CD4-positive, alpha-beta T cell treated with Interleukin-4 for 1 hour (primary cell): Measurements from ENCODE around the gene ERG28.
A peak's percentile ranks its signal among the peaks of the same experiment; 100 is the strongest.

Experiments used
- DNase-seq, 2 donors: peaks; one replicate each; pipeline ENCODE4 v3.0.0-alpha.2; 2020 to 2022

The ERG28 gene

GRCh38 chr14:75657331-75657730, 3.3 kb downstream of the ERG28 start:
- no peak for DNase-seq

- DNase-seq: no peak
These were observed 5.4 kb downstream of the ERG28 start for GRCh38 chr14:75655235-75655634.

GRCh38 chr14:75654127-75654732, 6.4 kb downstream of the ERG28 start:
- DNase-seq: peak; percentile 79 to 82

DNA sequence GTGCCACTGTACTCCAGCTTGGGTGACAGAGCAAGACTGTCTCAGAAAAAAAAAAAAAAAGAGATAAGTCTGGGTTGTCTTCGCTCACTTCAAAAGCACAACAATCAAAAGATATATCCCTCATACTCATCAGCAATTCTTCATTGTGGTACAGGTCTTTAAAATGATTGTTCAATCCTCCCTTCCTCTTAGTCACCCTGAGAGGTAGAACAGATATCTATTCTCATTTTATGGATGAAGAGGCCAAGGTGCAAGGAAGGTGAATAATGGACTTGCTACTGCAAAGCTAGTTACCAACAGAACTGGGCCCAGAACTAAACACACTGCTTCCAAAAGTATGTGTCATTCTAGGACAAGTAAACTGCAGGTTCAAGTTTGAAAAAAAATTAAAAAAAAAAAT, 7.1 kb downstream of the ERG28 start:
- no peak for DNase-seq

DNA sequence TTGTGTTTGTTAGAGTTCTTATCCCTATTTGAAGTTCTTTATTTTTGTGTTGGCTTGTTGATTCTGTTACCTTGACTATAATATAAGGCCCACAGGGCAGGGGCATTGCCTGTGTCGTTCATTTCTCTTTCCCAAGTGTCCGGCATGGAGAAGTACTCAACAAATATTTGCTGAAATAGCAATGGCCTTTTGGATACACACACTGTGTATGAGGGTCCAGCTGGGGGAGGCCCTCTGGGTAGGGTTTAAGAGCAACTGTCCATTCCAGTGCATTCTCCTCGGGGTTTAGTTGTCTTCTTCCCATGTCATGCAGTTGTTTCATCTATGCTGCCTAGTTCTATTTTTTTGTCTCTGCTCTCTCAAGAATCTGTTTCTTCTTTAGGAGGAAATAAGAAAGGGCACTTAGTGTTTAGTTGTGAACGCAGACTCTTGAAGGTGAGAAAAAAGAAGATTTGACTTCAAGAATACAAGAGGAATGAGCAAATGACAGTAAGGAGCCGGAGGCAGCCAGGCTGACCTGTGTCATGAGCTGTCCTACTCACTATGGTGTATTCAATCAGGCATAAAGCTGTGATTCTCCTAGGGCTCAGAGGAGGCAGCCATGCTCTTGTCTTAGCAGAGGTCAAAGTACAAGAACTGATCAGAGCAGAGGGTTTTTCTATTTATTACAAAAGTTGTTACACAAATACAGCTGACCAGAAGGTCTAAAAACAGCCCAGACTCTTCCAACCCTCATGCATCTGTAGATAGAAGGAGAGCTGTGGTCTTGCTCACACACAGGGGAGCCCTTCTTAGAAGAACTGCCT, 10.2 kb downstream of the ERG28 start:
- no peak for DNase-seq

- DNase-seq: no peak
These were observed 10.9 kb downstream of the ERG28 start for GRCh38 chr14:75649773-75650172.

DNA sequence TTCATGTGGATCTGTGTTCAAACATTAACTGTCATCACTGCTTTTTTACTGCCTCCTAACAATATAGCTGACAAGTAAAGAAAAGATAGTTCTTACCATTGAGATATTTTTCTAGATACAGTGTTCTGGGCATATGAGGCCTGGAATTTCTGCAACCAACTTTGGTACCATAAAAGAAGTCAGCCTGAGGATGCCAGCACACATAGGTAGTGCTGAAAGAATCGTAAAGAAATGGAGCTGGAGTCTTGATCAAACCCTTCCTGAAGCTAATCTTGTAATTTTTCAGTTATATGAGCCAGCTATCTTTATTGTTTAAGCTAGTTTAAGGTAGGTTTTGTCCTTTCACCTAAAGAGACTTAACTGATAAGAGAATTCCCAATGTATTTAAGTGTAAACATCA, 11.3 kb downstream of the ERG28 start:
- DNase-seq: no peak

DNA sequence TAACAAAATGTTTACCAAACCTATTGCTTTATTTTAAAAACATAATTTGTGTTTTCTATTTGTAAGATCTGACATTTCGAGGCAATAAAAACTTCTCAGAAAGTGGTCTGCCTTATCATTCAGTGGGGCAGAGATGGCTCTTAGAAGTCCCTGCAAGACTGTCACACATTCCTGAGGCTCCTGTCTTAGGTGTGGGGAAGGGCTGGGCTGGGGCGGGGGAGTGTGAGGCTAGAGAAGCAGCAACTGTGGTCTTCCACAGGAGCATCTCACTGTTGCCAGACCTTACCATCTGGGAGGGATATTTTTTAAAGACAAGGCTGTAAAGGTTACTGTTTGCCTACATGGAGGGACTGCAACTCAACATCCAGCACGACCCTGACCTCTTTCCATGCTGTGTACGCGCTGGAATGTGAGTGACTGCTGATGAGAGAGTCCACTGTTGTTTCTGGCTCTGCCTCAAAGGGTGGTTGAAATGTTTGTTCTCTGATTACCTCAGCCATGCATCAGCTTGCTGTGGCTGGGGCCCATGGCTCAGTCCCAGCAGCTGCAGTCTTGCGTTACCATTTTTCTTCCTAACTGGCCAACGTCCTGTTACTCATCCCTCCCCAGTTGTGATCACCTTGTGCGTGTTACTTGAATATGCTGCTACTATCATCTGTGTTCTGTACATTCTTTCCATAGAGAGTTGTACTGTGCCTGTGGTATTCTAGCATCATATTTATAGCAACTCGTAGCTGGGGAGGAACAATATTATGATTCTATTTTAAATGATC, 12.4 kb downstream of the ERG28 start:
- DNase-seq: no peak

- DNase-seq: no peak
These were observed 13.0 kb downstream of the ERG28 start for GRCh38 chr14:75647640-75648039.

- DNase-seq: no peak
These were observed 13.9 kb downstream of the ERG28 start for GRCh38 chr14:75646762-75647161.

- no peak for DNase-seq
These were observed 15.6 kb downstream of the ERG28 start for GRCh38 chr14:75645056-75645455.

DNA sequence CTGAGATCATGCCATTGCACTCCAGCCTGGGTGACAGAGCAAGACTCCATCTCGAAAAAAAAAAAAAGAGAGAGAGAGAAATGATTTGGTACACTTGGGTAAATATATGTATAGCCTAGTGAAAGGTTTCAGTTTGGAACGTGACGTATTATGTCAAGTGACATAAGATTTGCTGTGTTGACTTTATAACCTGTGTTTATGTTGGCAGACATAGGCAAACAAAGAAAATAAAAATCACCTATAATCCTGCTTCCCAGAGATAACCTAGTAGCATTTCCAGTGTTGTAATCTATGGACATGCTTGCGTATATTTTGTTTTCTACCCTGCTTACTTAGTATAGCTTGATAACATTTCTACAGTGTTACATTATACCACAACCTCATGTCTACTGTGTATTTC, 16.7 kb downstream of the ERG28 start:
- DNase-seq: no peak

GRCh38 chr14:75640876-75641275, 19.8 kb downstream of the ERG28 start:
- no peak for DNase-seq

DNA sequence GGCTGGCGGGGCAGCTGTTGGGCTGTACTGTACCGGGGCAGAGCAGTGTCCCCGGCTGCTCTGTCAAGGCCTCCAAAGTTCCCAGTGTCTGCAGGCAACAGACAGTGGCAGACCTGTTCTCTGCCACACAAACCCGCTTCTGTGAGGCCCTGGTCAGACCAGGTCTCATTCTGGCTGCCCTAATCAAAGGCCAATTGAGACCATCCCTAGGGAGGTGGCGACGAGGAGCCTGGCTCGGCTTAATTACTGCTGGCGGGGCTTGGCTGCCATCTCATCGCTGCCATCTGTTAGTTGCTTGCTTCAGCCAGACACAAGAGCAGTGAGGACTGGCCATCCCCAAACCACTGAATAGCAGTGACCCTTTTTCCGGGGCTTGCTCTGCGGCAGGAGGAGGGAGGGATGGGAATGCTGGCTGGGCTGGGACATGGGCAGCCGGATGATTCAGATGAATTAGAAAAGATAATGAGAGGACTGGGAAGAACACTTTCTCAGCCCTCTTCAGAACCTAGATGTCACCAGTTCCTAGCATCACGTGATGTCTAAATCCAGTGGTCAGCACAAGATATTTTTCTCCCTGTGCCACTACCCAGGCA, 24.5 kb downstream of the ERG28 start:
- DNase-seq: no peak

DNA sequence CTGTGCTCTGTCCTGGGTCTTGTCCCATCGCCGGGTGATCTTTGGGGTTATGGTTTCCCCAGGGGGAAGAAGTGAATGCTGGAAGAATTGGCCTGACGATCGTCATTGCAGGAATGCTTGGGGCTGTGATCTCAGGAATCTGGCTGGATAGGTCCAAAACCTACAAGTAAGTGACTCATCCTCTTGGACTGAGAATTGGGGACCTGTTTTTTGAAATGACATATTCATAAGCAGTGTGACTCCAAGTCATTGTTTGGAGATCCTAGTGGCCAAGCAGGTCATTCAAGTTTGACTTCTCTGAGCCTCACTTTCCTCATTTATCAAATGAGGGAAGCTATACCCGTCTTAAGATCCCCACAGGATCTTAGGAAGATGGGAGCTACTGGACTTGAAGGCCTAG, 25.8 kb downstream of the ERG28 start:
- DNase-seq: no peak

DNA sequence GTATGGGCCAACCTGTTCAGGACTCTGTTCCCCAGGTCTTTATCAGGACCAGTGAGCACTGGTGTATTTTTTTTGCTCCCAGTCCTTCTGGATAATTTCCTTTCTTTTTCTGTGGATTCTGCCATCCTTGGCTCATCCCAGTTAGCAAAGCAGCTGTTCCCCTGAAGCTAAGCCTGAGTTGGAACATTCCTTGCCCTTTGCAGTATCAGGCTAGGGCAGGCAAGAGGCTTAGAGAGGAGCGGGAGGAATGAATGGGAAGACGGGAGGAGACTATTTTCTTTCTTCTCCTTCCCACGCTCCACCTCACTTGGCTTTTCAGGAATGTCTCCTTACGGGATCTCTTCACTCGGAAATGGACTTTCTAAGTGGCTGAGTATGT, 29.2 kb downstream of the ERG28 start:
- DNase-seq: no peak

DNA sequence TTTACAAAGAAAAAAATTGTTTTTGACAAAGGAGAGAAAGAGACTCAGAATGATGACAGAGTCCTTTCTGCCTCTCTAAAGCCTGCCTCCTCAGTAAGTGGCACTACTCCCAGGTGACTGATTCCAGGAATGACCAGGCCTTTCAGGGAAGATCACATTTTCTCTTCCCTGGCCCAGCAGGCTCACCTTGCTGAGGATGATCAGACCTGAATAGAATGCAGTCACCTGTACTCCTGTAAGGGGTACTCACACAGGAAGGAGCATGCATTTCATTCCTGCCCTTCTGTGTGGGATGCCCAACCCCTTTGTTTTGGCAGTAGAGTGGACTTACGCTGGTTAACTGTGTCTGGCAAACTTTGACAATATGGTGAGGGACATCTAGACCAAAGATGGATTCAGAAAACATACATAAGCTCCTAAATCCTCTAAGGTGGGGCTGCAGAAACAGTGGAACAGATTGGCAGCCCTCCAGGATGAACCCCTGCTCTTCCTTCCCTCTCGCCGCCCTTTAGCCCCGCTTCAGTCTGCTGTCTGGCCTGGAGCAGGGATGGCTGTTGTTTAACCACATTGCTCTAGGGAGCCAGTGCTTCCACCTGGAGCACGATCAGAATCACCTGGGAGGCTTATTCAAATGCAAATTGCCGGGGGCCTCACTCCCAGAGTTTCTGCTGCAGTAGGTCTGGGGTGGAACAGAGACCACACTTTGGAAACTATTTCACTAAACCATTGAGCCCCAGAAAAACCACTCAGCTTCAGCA, 29.8 kb downstream of the ERG28 start:
- DNase-seq: no peak

- no peak for DNase-seq
These were observed 31.9 kb downstream of the ERG28 start for GRCh38 chr14:75628816-75629215.

- no peak for DNase-seq
These were observed 33.3 kb downstream of the ERG28 start for GRCh38 chr14:75627406-75627805.

- DNase-seq: no peak
These were observed 33.8 kb downstream of the ERG28 start for GRCh38 chr14:75626863-75627262.

DNA sequence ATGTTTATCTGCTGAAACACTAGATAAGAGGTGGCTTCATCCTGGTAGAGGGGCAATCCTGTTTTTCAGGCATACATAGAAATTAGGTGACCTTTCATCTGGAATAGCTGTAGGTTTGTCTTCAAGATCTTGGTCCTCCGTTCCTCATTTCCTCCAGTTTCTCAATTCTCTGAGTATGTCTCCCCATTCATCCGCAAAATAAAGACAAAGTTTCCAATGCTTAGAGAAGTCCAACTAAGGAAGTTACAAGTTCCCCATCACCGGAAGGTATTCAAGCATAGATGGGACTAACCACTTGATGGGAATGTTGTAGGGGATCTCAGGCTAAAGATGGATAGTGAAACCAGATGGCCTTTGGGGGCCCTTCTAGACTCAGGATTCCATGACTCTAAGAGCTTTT, 34.3 kb downstream of the ERG28 start:
- DNase-seq: no peak

DNA sequence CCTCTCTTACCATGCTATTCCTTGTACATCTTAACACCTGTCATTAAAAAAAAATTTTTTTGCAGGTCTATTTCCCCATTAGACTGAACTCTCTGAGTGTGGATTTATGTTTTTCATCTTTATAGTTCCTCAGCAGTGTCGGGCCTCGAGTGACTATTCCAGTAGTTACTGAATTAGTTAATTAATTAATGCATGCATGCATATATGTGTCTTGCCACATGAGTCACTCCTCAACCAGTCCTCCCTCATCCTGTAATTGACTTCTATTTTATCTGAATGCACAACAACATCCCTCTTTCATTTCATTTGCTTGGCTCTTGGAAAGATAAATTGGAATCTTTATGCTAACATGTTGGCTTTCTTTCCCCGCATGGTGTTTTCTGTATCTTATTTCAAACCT, 35.6 kb downstream of the ERG28 start:
- no peak for DNase-seq

GRCh38 chr14:75619548-75619947, 41.1 kb downstream of the ERG28 start:
- DNase-seq: no peak
